HEK293 (cell line): ENCODE results near the gene SPATA12.
"Not testable (repeated sequence)": the region's sequence is repeated elsewhere in the genome, so short reads cannot be mapped to it uniquely, and the experiment has no call there.

ENCODE experiments used
- CTCF ChIA-PET: fragments of 350-600 bp; formaldehyde crosslinking; extraction: SDS; loops from one replicate; lab custom pipeline; 2021; ENCODE audit warnings: antibody characterized with exemption; lab: Yijun Ruan, JAX
- POLR2A ChIA-PET: fragments of 300-600 bp; formaldehyde crosslinking; extraction: SDS; loops from one replicate; lab custom pipeline; 2020; ENCODE audit warnings: antibody characterized with exemption, inconsistent platforms; lab: Yijun Ruan, JAX
- H3K27ac ChIP-seq: fragments of 200-500 bp; sonication (Bioruptor generic); 2 replicates; pipeline ENCODE4 v1.5.1; 2014; ENCODE audit warnings: low read depth, low read length, control low read depth, inconsistent platforms; ENCODE audit errors: extremely low read depth
- H3K36me3 ChIP-seq, 2 experiments: fragments of 200-500 bp in 1 of 2; sonication (Bioruptor generic) in 1 of 2; 1 replicate in 1 of 2; 2 replicates in 1 of 2; pipeline ENCODE4 v1.5.1; 2014 to 2017; ENCODE audit warnings: inconsistent platforms in 2 of 2, low read length in 2 of 2; ENCODE audit not compliant: control insufficient read depth in 2 of 2, insufficient read depth in 1 of 2
- H3K4me1 ChIP-seq: fragments of 200-500 bp; sonication (Bioruptor generic); 2 replicates; pipeline ENCODE4 v1.5.1; 2014; ENCODE audit warnings: mild to moderate bottlenecking, low read length, inconsistent platforms; ENCODE audit not compliant: control insufficient read depth, insufficient read depth
- H3K4me3 ChIP-seq: 2 replicates; pipeline ENCODE4 v1.5.1; 2011; ENCODE audit warnings: low read depth, mild to moderate bottlenecking, control low read depth, low read length, moderate library complexity
- H3K9me3 ChIP-seq: fragments of 200-500 bp; sonication (Bioruptor generic); 2 replicates; pipeline ENCODE4 v1.5.1; 2014; ENCODE audit warnings: low read depth, low read length, inconsistent platforms; ENCODE audit not compliant: control insufficient read depth, insufficient read depth
- MYNN ChIP-seq: fragments of 450-650 bp; formaldehyde crosslinking; IDR thresholded peaks from 2 replicates; pipeline ENCODE4 v1.5.1; 2016; ENCODE audit warnings: missing biosample characterization, missing genetic modification characterization, borderline replicate concordance
- SP2 ChIP-seq: fragments of 450-650 bp; formaldehyde crosslinking; IDR thresholded peaks from 2 replicates; pipeline ENCODE4 v1.5.1; 2016; ENCODE audit warnings: missing biosample characterization, missing genetic modification characterization
- SP3 ChIP-seq: fragments of 450-650 bp; formaldehyde crosslinking; IDR thresholded peaks from 2 replicates; pipeline ENCODE4 v1.5.1; 2016; ENCODE audit warnings: missing biosample characterization, missing genetic modification characterization
- ZBTB20 ChIP-seq: fragments of 450-650 bp; formaldehyde crosslinking; IDR thresholded peaks from 2 replicates; pipeline ENCODE4 v1.5.1; 2016; ENCODE audit warnings: missing biosample characterization, missing genetic modification characterization
- ZNF121 ChIP-seq: fragments of 450-650 bp; formaldehyde crosslinking; IDR thresholded peaks from 2 replicates; pipeline ENCODE4 v1.5.1; 2016; ENCODE audit warnings: missing biosample characterization, missing genetic modification characterization
- ZNF138 ChIP-seq: fragments of 450-650 bp; formaldehyde crosslinking; IDR thresholded peaks from 2 replicates; pipeline ENCODE4 v1.5.1; 2016; ENCODE audit warnings: missing biosample characterization, missing genetic modification characterization, borderline replicate concordance
- ZNF214 ChIP-seq: fragments of 450-650 bp; formaldehyde crosslinking; IDR thresholded peaks from 2 replicates; pipeline ENCODE4 v1.5.1; 2017; ENCODE audit warnings: missing biosample characterization, mild to moderate bottlenecking, missing genetic modification characterization, borderline replicate concordance
- ZNF223 ChIP-seq: fragments of 450-650 bp; formaldehyde crosslinking; IDR thresholded peaks from 2 replicates; pipeline ENCODE4 v1.5.1; 2016; ENCODE audit warnings: missing biosample characterization, missing genetic modification characterization
- ZNF23 ChIP-seq: fragments of 450-650 bp; formaldehyde crosslinking; IDR thresholded peaks from 2 replicates; pipeline ENCODE4 v1.5.1; 2016; ENCODE audit warnings: missing biosample characterization, missing genetic modification characterization, borderline replicate concordance
- ZNF510 ChIP-seq: fragments of 450-650 bp; formaldehyde crosslinking; IDR thresholded peaks from 2 replicates; pipeline ENCODE4 v1.5.1; 2018; ENCODE audit warnings: mild to moderate bottlenecking, missing genetic modification characterization, missing biosample characterization; ENCODE audit not compliant: insufficient replicate concordance
- ZNF529 ChIP-seq: fragments of 450-650 bp; formaldehyde crosslinking; IDR thresholded peaks from 2 replicates; pipeline ENCODE4 v1.5.1; 2017; ENCODE audit warnings: missing genetic modification characterization, missing biosample characterization; ENCODE audit not compliant: insufficient replicate concordance
- ZNF530 ChIP-seq: fragments of 450-650 bp; formaldehyde crosslinking; IDR thresholded peaks from 2 replicates; pipeline ENCODE4 v1.5.1; 2016; ENCODE audit warnings: low read depth, missing biosample characterization, missing genetic modification characterization
- ZNF624 ChIP-seq: fragments of 450-650 bp; formaldehyde crosslinking; IDR thresholded peaks from 2 replicates; pipeline ENCODE4 v1.5.1; 2017; ENCODE audit warnings: missing biosample characterization, missing genetic modification characterization
- ZNF777 ChIP-seq: fragments of 450-650 bp; formaldehyde crosslinking; IDR thresholded peaks from 2 replicates; pipeline ENCODE4 v1.5.1; 2017; ENCODE audit warnings: missing biosample characterization, missing genetic modification characterization, borderline replicate concordance
- TF ChIP-seq, protein P1 (sequence below): fragments of 450-650 bp; formaldehyde crosslinking; IDR thresholded peaks from 2 replicates; pipeline ENCODE4 v1.5.1; 2016; ENCODE audit warnings: missing biosample characterization, missing genetic modification characterization
- TF ChIP-seq, protein P2 (sequence below): fragments of 450-650 bp; formaldehyde crosslinking; IDR thresholded peaks from 2 replicates; pipeline ENCODE4 v1.5.1; 2016; ENCODE audit warnings: missing biosample characterization, missing genetic modification characterization
- TF ChIP-seq, protein P3 (sequence below): fragments of 450-650 bp; formaldehyde crosslinking; conservative IDR thresholded peaks from 2 replicates; pipeline ENCODE4 v1.5.1; 2016; ENCODE audit warnings: low read depth, missing biosample characterization, missing genetic modification characterization
- TF ChIP-seq, protein P4 (sequence below): fragments of 450-650 bp; formaldehyde crosslinking; IDR thresholded peaks from 2 replicates; pipeline ENCODE4 v1.5.1; 2016; ENCODE audit warnings: missing biosample characterization, missing genetic modification characterization, borderline replicate concordance
- TF ChIP-seq, protein P5 (sequence below): fragments of 450-650 bp; formaldehyde crosslinking; IDR thresholded peaks from 2 replicates; pipeline ENCODE4 v1.5.1; 2016; ENCODE audit warnings: missing biosample characterization, missing genetic modification characterization

Gene SPATA12

DNA sequence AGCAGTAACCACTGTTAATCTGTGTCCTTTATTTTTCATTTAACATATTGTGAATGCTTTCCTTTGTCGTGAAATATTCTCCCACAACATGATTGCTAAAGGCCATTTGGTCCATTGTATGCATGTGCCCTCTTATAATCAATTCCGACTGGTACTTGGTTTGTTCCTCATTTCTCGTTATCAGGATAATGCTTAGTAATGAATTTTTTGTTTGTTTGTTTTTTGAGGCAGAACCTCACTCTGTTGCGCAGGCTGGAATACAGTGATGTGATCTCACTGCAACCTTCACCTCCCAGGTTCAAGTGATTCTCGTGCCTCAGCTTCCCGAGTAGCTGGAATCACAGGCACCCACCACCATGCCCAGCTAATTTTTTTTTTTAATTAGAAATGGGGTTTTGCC is 22.0 kb downstream of the SPATA12 start:
- Histone ChIP-seq H3K4me3 (no peak overlapping the region), H3K36me3 (no peaks in the 10 kb centered on the region), H3K27ac (no peak overlapping the region), H3K4me1 (no peaks in the 10 kb centered on the region; the same call in 1 of the 2 replicates), H3K9me3 (no peaks in the 10 kb centered on the region)
- TF ChIP-seq, protein P1, sequence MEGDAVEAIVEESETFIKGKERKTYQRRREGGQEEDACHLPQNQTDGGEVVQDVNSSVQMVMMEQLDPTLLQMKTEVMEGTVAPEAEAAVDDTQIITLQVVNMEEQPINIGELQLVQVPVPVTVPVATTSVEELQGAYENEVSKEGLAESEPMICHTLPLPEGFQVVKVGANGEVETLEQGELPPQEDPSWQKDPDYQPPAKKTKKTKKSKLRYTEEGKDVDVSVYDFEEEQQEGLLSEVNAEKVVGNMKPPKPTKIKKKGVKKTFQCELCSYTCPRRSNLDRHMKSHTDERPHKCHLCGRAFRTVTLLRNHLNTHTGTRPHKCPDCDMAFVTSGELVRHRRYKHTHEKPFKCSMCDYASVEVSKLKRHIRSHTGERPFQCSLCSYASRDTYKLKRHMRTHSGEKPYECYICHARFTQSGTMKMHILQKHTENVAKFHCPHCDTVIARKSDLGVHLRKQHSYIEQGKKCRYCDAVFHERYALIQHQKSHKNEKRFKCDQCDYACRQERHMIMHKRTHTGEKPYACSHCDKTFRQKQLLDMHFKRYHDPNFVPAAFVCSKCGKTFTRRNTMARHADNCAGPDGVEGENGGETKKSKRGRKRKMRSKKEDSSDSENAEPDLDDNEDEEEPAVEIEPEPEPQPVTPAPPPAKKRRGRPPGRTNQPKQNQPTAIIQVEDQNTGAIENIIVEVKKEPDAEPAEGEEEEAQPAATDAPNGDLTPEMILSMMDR (tag by site-specific recombination), result no peak
- TF ChIP-seq ZNF138 (tag by site-specific recombination), result no peak
- TF ChIP-seq SP3 (tag by site-specific recombination), result no peak
- no peak for TF ChIP-seq ZNF624 (tag by site-specific recombination)
- TF ChIP-seq ZNF529 (tag by site-specific recombination), result no peak
- no peak for TF ChIP-seq ZNF23
- TF ChIP-seq ZNF530 (tag by site-specific recombination), result no peak
- TF ChIP-seq SP2, result no peak
- TF ChIP-seq ZNF214 (tag by site-specific recombination), result no peak
- TF ChIP-seq ZNF777, result no peak
- TF ChIP-seq ZBTB20 (tag by site-specific recombination), result no peak
- TF ChIP-seq, protein P2, sequence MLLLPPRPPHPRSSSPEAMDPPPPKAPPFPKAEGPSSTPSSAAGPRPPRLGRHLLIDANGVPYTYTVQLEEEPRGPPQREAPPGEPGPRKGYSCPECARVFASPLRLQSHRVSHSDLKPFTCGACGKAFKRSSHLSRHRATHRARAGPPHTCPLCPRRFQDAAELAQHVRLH (tag by site-specific recombination), result no peak
- TF ChIP-seq ZNF223 (tag by site-specific recombination), result no peak
- TF ChIP-seq ZNF510 (tag by site-specific recombination), result no peak
- no peak for TF ChIP-seq MYNN (tag by site-specific recombination)
- TF ChIP-seq, protein P3, sequence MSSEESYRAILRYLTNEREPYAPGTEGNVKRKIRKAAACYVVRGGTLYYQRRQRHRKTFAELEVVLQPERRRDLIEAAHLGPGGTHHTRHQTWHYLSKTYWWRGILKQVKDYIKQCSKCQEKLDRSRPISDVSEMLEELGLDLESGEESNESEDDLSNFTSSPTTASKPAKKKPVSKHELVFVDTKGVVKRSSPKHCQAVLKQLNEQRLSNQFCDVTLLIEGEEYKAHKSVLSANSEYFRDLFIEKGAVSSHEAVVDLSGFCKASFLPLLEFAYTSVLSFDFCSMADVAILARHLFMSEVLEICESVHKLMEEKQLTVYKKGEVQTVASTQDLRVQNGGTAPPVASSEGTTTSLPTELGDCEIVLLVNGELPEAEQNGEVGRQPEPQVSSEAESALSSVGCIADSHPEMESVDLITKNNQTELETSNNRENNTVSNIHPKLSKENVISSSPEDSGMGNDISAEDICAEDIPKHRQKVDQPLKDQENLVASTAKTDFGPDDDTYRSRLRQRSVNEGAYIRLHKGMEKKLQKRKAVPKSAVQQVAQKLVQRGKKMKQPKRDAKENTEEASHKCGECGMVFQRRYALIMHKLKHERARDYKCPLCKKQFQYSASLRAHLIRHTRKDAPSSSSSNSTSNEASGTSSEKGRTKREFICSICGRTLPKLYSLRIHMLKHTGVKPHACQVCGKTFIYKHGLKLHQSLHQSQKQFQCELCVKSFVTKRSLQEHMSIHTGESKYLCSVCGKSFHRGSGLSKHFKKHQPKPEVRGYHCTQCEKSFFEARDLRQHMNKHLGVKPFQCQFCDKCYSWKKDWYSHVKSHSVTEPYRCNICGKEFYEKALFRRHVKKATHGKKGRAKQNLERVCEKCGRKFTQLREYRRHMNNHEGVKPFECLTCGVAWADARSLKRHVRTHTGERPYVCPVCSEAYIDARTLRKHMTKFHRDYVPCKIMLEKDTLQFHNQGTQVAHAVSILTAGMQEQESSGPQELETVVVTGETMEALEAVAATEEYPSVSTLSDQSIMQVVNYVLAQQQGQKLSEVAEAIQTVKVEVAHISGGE, result no peak
- no peak for TF ChIP-seq ZNF121 (tag by site-specific recombination)
- TF ChIP-seq, protein P4, sequence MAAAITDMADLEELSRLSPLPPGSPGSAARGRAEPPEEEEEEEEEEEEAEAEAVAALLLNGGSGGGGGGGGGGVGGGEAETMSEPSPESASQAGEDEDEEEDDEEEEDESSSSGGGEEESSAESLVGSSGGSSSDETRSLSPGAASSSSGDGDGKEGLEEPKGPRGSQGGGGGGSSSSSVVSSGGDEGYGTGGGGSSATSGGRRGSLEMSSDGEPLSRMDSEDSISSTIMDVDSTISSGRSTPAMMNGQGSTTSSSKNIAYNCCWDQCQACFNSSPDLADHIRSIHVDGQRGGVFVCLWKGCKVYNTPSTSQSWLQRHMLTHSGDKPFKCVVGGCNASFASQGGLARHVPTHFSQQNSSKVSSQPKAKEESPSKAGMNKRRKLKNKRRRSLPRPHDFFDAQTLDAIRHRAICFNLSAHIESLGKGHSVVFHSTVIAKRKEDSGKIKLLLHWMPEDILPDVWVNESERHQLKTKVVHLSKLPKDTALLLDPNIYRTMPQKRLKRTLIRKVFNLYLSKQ (tag by site-specific recombination), result no peak
- TF ChIP-seq, protein P5, sequence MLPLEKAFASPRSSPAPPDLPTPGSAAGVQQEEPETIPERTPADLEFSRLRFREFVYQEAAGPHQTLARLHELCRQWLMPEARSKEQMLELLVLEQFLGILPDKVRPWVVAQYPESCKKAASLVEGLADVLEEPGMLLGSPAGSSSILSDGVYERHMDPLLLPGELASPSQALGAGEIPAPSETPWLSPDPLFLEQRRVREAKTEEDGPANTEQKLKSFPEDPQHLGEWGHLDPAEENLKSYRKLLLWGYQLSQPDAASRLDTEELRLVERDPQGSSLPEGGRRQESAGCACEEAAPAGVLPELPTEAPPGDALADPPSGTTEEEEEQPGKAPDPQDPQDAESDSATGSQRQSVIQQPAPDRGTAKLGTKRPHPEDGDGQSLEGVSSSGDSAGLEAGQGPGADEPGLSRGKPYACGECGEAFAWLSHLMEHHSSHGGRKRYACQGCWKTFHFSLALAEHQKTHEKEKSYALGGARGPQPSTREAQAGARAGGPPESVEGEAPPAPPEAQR (tag by site-specific recombination), result no peak
- CTCF ChIA-PET, result interaction anchor here (0.6 kb wide), 1 partner anchor 87 kb away, joined by 5 read pairs; no protein-coding TSS in a partner anchor
- POLR2A ChIA-PET, result no interaction called here

DNA sequence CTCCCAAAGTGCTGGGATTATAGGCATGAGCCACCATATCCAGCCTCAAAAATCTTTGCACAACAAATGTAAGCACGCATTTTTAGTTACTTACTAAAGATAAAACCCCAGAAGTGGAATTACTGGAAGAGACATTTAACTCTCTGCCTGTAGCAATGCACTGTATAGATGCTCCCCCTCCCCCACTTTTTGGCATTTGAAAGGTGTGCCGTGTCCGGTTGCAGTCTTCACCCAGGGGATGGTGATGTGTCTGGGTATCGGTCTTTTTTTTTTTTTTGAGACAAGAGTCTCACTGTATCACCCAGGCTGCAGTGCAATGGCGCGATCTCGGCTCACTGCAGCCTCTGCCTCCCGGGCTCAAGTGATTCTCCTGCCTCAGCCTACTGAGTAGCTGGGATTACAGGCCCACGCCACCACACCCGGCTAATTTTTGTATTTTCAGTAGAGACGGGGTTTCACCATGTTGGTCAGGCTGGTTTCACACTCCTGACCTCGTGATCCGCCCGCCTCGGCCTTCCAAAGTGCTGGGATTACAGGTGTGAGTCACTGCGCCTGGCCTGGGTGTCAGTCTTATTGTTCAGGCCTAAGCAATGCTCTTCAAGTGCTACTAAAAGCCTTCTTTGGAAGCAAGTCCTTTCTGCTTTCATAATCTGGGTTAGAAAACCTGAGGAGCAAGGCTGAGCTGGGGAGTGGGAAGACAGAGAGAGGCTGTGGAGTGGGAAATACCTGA is 23.0 kb downstream of the SPATA12 start:
- not testable (repeated sequence) for H3K4me3 ChIP-seq, H3K36me3 ChIP-seq, H3K27ac ChIP-seq, H3K9me3 ChIP-seq, H3K4me1 ChIP-seq
- ChIA-PET POLR2A (interaction anchor here (0.6 kb wide), 1 partner anchor 252 kb away, joined by 4 read pairs; no protein-coding TSS in a partner anchor), CTCF (interaction anchor here (0.6 kb wide), 1 partner anchor 88 kb away, joined by 5 read pairs; no protein-coding TSS in a partner anchor)
